H1 (cell line): Measurements from ENCODE around the gene ELP1. TPM values are rescaled to one million over a fixed set of nuclear protein-coding genes. Genes with fewer than 3 reads are reported as not detected.

Source experiments
- CTCF ChIA-PET: fragments of 300-600 bp; sonication (Branson Sonifier 250); formaldehyde crosslinking; loops from one replicate; lab custom pipeline; 2021; ENCODE audit not compliant: partially characterized antibody; lab: Charles Lee
- POLR2A ChIA-PET: fragments of 300-600 bp; sonication (Branson Sonifier 250); formaldehyde crosslinking; loops from one replicate; lab custom pipeline; 2021; ENCODE audit warnings: inconsistent platforms; ENCODE audit not compliant: partially characterized antibody; lab: Charles Lee
- DNase-seq, 2 experiments: peaks; one replicate each; pipeline versions ENCODE4 v3.0.0 to v3.0.0-alpha.2; 2010 to 2022; ENCODE audit warnings: low spot score in 2 of 2, low read depth in 1 of 2, mixed read lengths in 1 of 2
- FAIRE-seq: peaks from 2 replicates; lab custom pipeline; 2011; peaks lifted over from hg19 to GRCh38; lab: Jason Lieb, UNC
- H2AFZ ChIP-seq: 2 replicates; pipeline ENCODE4 v1.8.1; 2012; ENCODE audit warnings: low read length, inconsistent platforms
- H2AK5ac ChIP-seq: 2 replicates; pipeline ENCODE4 v1.6.1; 2013; ENCODE audit warnings: low read depth, low read length
- H2BK120ac ChIP-seq: replicated peaks from 2 replicates; pipeline ENCODE3; 2013; ENCODE audit warnings: low read depth, low read length, inconsistent platforms
- H2BK12ac ChIP-seq: 2 replicates; pipeline ENCODE4 v1.6.1; 2013; ENCODE audit warnings: low read depth, low read length
- H2BK15ac ChIP-seq: 2 replicates; pipeline ENCODE4 v1.6.1; 2013; ENCODE audit warnings: low read length
- H2BK20ac ChIP-seq: 2 replicates; pipeline ENCODE4 v1.6.1; 2013; ENCODE audit warnings: low read length
- H2BK5ac ChIP-seq: 2 replicates; pipeline ENCODE4 v1.6.1; 2013; ENCODE audit warnings: low read depth, low read length
- H3K14ac ChIP-seq: 2 replicates; pipeline ENCODE4 v1.6.1; 2013; ENCODE audit warnings: inconsistent platforms; ENCODE audit not compliant: insufficient read length
- H3K18ac ChIP-seq: 2 replicates; pipeline ENCODE4 v1.6.1; 2013; ENCODE audit warnings: low read length; ENCODE audit errors: extremely low read depth
- H3K23ac ChIP-seq: 2 replicates; pipeline ENCODE4 v1.6.1; 2013; ENCODE audit warnings: inconsistent platforms; ENCODE audit not compliant: insufficient read length
- H3K23me2 ChIP-seq: 2 replicates; pipeline ENCODE4 v1.6.1; 2013; ENCODE audit warnings: low read depth, low read length
- H3K27ac ChIP-seq: 2 replicates; pipeline ENCODE4 v1.6.1; 2011; ENCODE audit warnings: low read depth, low read length, inconsistent platforms
- H3K27me3 ChIP-seq, 4 experiments: replicated peaks in 1 of 4; 1 replicate in 1 of 4; 2 replicates in 3 of 4; pipeline versions ENCODE4 v1.6.1 to v1.8.1; 2011 to 2013; ENCODE audit warnings: low read length in 3 of 4, mild to moderate bottlenecking in 3 of 4, inconsistent platforms in 2 of 4, mixed read lengths in 2 of 4, moderate library complexity in 1 of 4; ENCODE audit not compliant: control insufficient read depth in 3 of 4, insufficient read depth in 3 of 4; ENCODE audit errors: extremely low read depth in 1 of 4
- H3K36me3 ChIP-seq, 4 experiments: 2 replicates each; pipeline versions ENCODE4 v1.6.1 to v1.8.1; 2011 to 2013; ENCODE audit warnings: mild to moderate bottlenecking in 4 of 4, low read length in 3 of 4, moderate library complexity in 2 of 4, control low read depth in 1 of 4, inconsistent platforms in 1 of 4; ENCODE audit not compliant: insufficient read depth in 4 of 4, control insufficient read depth in 2 of 4
- H3K4ac ChIP-seq: replicated peaks from 2 replicates; pipeline ENCODE3; 2013; ENCODE audit warnings: low read length, low read depth, mixed read lengths, inconsistent platforms; ENCODE audit not compliant: insufficient read length
- H3K4me1 ChIP-seq, 4 experiments: replicated peaks in 1 of 4; 1 replicate in 1 of 4; 2 replicates in 3 of 4; pipeline versions ENCODE4 v1.6.1 to v1.8.1; 2011 to 2013; ENCODE audit warnings: low read length in 3 of 4, inconsistent platforms in 2 of 4, mixed read lengths in 1 of 4; ENCODE audit not compliant: insufficient read depth in 4 of 4, control insufficient read depth in 3 of 4
- H3K4me2 ChIP-seq, 2 experiments: 2 replicates each; pipeline versions ENCODE4 v1.6.1 to v1.8.1; 2011 to 2013; ENCODE audit warnings: low read depth in 2 of 2, low read length in 2 of 2, control low read depth in 1 of 2, inconsistent platforms in 1 of 2, mild to moderate bottlenecking in 1 of 2; ENCODE audit not compliant: insufficient read depth in 1 of 2
- H3K4me3 ChIP-seq, 4 experiments: fragments of 200-600, 300-600 bp in 1 of 4; sonication (generic), shearing (Covaris generic), sonication (Bioruptor Twin) in 1 of 4; 2 replicates each; pipeline versions ENCODE4 v1.5.1 to v1.8.1; 2011 to 2016; ENCODE audit warnings: low read length in 4 of 4, low read depth in 3 of 4, control low read depth in 2 of 4, inconsistent platforms in 2 of 4, mild to moderate bottlenecking in 2 of 4, mixed read lengths in 1 of 4, moderate library complexity in 1 of 4; ENCODE audit not compliant: insufficient read depth in 2 of 4; ENCODE audit errors: extremely low read depth in 1 of 4
- H3K56ac ChIP-seq: replicated peaks from 2 replicates; pipeline ENCODE3; 2013; ENCODE audit warnings: low read depth, mild to moderate bottlenecking, mixed read lengths, low read length, inconsistent platforms; ENCODE audit not compliant: insufficient read length
- H3K79me1 ChIP-seq: 2 replicates; pipeline ENCODE4 v1.6.1; 2013; ENCODE audit warnings: low read depth, low read length, control low read depth
- H3K79me2 ChIP-seq, 2 experiments: 2 replicates each; pipeline versions ENCODE4 v1.6.1 to v1.8.1; 2012 to 2013; ENCODE audit warnings: low read length in 2 of 2, mild to moderate bottlenecking in 2 of 2, inconsistent platforms in 1 of 2; ENCODE audit not compliant: insufficient read depth in 2 of 2, control insufficient read depth in 1 of 2
- H3K9ac ChIP-seq, 4 experiments: replicated peaks in 1 of 4; 1 replicate in 1 of 4; 2 replicates in 3 of 4; pipeline versions ENCODE4 v1.6.1 to v1.8.1; 2011 to 2013; ENCODE audit warnings: low read depth in 3 of 4, low read length in 3 of 4, control low read depth in 2 of 4, mild to moderate bottlenecking in 2 of 4, moderate library complexity in 2 of 4, inconsistent platforms in 1 of 4; ENCODE audit errors: extremely low read depth in 1 of 4
- H3K9me3 ChIP-seq, 2 experiments: 2 replicates each; pipeline versions ENCODE4 v1.6.1 to v1.8.1; 2012 to 2013; ENCODE audit warnings: mild to moderate bottlenecking in 2 of 2, moderate library complexity in 2 of 2, control low read depth in 1 of 2, inconsistent platforms in 1 of 2, low read depth in 1 of 2, low read length in 1 of 2, mixed read lengths in 1 of 2; ENCODE audit not compliant: insufficient read depth in 2 of 2
- H4K20me1 ChIP-seq, 2 experiments: replicated peaks in 1 of 2; 2 replicates each; pipeline versions ENCODE3 to v1.8.1; 2011 to 2013; ENCODE audit warnings: inconsistent platforms in 2 of 2, low read length in 2 of 2, mild to moderate bottlenecking in 1 of 2; ENCODE audit not compliant: insufficient read depth in 2 of 2, control insufficient read depth in 1 of 2
- H4K5ac ChIP-seq: 2 replicates; pipeline ENCODE4 v1.6.1; 2013; ENCODE audit warnings: low read length, low read depth, mixed read lengths, inconsistent platforms; ENCODE audit not compliant: insufficient read length
- H4K8ac ChIP-seq: 2 replicates; pipeline ENCODE4 v1.8.0; 2013; ENCODE audit warnings: mild to moderate bottlenecking, moderate library complexity, low read length, inconsistent platforms; ENCODE audit not compliant: insufficient read depth; ENCODE audit errors: extremely low read depth
- H4K91ac ChIP-seq: replicated peaks from 2 replicates; pipeline ENCODE3; 2013; ENCODE audit warnings: low read length, mixed read lengths, inconsistent platforms; ENCODE audit not compliant: insufficient read length
- BCL11A ChIP-seq, 2 experiments: IDR thresholded peaks; one replicate each; pipeline ENCODE4 v1.6.1; 2011; ENCODE audit warnings: low read depth in 2 of 2, low read length in 2 of 2, mild to moderate bottlenecking in 2 of 2
- GTF2F1 ChIP-seq: IDR thresholded peaks from 2 replicates; pipeline ENCODE4 v1.6.1; 2012; ENCODE audit warnings: low read depth, low read length, improper control_type of control experiment, borderline replicate concordance
- HDAC2 ChIP-seq, 2 experiments: fragments of 300-600 bp in 1 of 2; sonication (generic) in 1 of 2; IDR thresholded peaks; 2 replicates each; pipeline ENCODE4 v1.6.1; 2011 to 2012; ENCODE audit warnings: low read depth in 2 of 2, low read length in 2 of 2, mild to moderate bottlenecking in 2 of 2, moderate library complexity in 2 of 2, borderline replicate concordance in 1 of 2, inconsistent platforms in 1 of 2
- JUN ChIP-seq: IDR thresholded peaks from 2 replicates; pipeline ENCODE4 v1.6.1; 2011; ENCODE audit warnings: low read depth, mild to moderate bottlenecking, improper control_type of control experiment, low read length
- POLR2A ChIP-seq, 2 experiments: IDR thresholded peaks; 1 replicate in 1 of 2; 2 replicates in 1 of 2; pipeline ENCODE4 v1.6.1; 2011; ENCODE audit warnings: low read depth in 2 of 2, low read length in 2 of 2, mild to moderate bottlenecking in 2 of 2; ENCODE audit errors: control extremely low read depth in 1 of 2
- RAD21 ChIP-seq, 2 experiments: IDR thresholded peaks in 1 of 2; conservative IDR thresholded peaks in 1 of 2; 2 replicates each; pipeline ENCODE4 v1.6.1; 2011; ENCODE audit warnings: low read depth in 2 of 2, low read length in 2 of 2, improper control_type of control experiment in 1 of 2, inconsistent platforms in 1 of 2, mild to moderate bottlenecking in 1 of 2, moderate library complexity in 1 of 2
- RBBP5 ChIP-seq: IDR thresholded peaks from 2 replicates; pipeline ENCODE4 v1.7.1; 2012; ENCODE audit warnings: low read depth, mild to moderate bottlenecking, inconsistent platforms, low read length, moderate library complexity, borderline replicate concordance
- RXRA ChIP-seq: IDR thresholded peaks from 2 replicates; pipeline ENCODE4 v1.6.1; 2011; ENCODE audit warnings: low read depth, mild to moderate bottlenecking, low read length, moderate library complexity; ENCODE audit not compliant: insufficient read depth
- SAP30 ChIP-seq: fragments of 300-600 bp; sonication (generic); IDR thresholded peaks from 2 replicates; pipeline ENCODE4 v1.7.1; 2012; ENCODE audit warnings: low read length, moderate library complexity, mild to moderate bottlenecking, inconsistent platforms; ENCODE audit not compliant: insufficient read depth, insufficient replicate concordance
- SP1 ChIP-seq: IDR thresholded peaks from 2 replicates; pipeline ENCODE4 v1.6.1; 2011; ENCODE audit warnings: low read depth, low read length
- TBP ChIP-seq: IDR thresholded peaks from 2 replicates; pipeline ENCODE4 v1.6.1; 2011; ENCODE audit warnings: low read depth, low read length, improper control_type of control experiment
- ZNF274 ChIP-seq: IDR thresholded peaks from 2 replicates; pipeline ENCODE4 v1.7.0; 2012; ENCODE audit warnings: low read length, borderline replicate concordance; ENCODE audit errors: extremely low read depth
- WGBS, 2 experiments: shearing (Covaris generic) in 1 of 2; methylation state at CpG; one replicate each; pipeline versions ENCODE4 v1.1.6 to v1.1.7; 2013 to 2015; ENCODE audit warnings: low lambda C conversion rate in 2 of 2, mixed read lengths in 2 of 2, inconsistent platforms in 1 of 2, low coverage in 1 of 2, missing lambda C conversion rate in 1 of 2; ENCODE audit not compliant: insufficient replicate concordance in 2 of 2, insufficient coverage in 1 of 2, insufficient read length in 1 of 2; ENCODE audit errors: extremely low coverage in 1 of 2, missing lambda C conversion rate in 1 of 2; 5-methylcytosine and 5-hydroxymethylcytosine counted together
- polyA plus RNA-seq, 7 experiments: library from polyadenylated mRNA; depleted of rRNA in 3 of 7; stranded (reverse) in 5 of 7; unstranded in 2 of 7; fragments of >200 nt in 5 of 7; fragments of 200-250 nt in 2 of 7; gene quantifications; 1 replicate in 5 of 7; 2 replicates in 1 of 7; 4 replicates in 1 of 7; pipeline versions ENCODE4 v1.2.1 to v1.2.3, GENCODE V29; 2011 to 2013; ENCODE audit warnings: missing spikeins in 2 of 7, mixed read lengths in 2 of 7
- total RNA-seq: library from RNA; stranded (reverse); fragmentation: NEBNext Ultra II Directional; extraction: Animal tissue kit (Norgen Biotek cat#: 25700); gene quantifications from 2 replicates; pipeline ENCODE4 v1.2.1, GENCODE V29; 2021

The ELP1 gene
- total and polyA plus RNA-seq, 2 of the 8 experiments (the other 6 are each of a cell fraction or from before 2014, with no cell fraction given): 13.9 to 31.3 TPM

GRCh38 chr9:108939975-108940374, 6.1 kb upstream of the ELP1 start:
- Histone ChIP-seq H3K79me1 (no peaks in the 10 kb centered on the region; the same call in 1 of the 2 replicates), H4K20me1 (no peaks in the 10 kb centered on the region), H3K56ac (no peak overlapping the region), H4K5ac (no peak overlapping the region), H2BK12ac (no peak overlapping the region), H3K23ac (no peak overlapping the region), H3K14ac (no peak overlapping the region), H3K27ac (no peak overlapping the region), H3K4me3 (no peak overlapping the region), H3K4me1 (peaks cover 0 to 2% (median 0%) of the 10 kb centered on the region in 4 experiments; a peak in 1 of 7 replicates), H3K18ac (no peak overlapping the region), H3K79me2 (no peaks in the 10 kb centered on the region), H3K9me3 (no peaks in the 10 kb centered on the region), H2BK20ac (no peak overlapping the region), H2BK120ac (no peak overlapping the region), H3K23me2 (no peaks in the 10 kb centered on the region), H3K9ac (no peak overlapping the region), H3K4ac (no peak overlapping the region), H4K8ac (no peak overlapping the region), H2AK5ac (no peak overlapping the region), H2AFZ (no peak overlapping the region), H2BK5ac (no peak overlapping the region), H2BK15ac (no peak overlapping the region), H3K4me2 (no peak overlapping the region), H3K36me3 (peaks cover 0 to 23% (median 8%) of the 10 kb centered on the region in 4 experiments; a peak in 4 of 8 replicates), H4K91ac (no peak overlapping the region), H3K27me3 (no peaks in the 10 kb centered on the region)
- FAIRE-seq (no peak), DNase-seq (no peak)
- POLR2A ChIA-PET: no interaction called here
- CTCF ChIA-PET: interaction anchor here (2.0 kb wide), 1 partner anchor 14 kb away, joined by 7 read pairs; no protein-coding TSS in a partner anchor
- WGBS, 2 experiments: 87% methylated on average over 4 of the region's 4 CpGs; no CpG with 5 or more reads in 1 of the 2 experiments
- TF ChIP-seq HDAC2 (IDR thresholded peaks at IDR 0.05; ENCODE audit: borderline replicate concordance in 1 of 2, low read depth in 2 of 2, low read length in 2 of 2) (no peak), RAD21 (IDR thresholded peaks at IDR 0.05 in 1 of 2, conservative IDR thresholded peaks at IDR 0.05 in 1 of 2; ENCODE audit: low read depth in 2 of 2, low read length in 2 of 2) (no peak), RBBP5 (no peak), BCL11A (IDR thresholded peaks at IDR 0.05; ENCODE audit: low read depth in 2 of 2, low read length in 2 of 2) (no peak), JUN (no peak), ZNF274 (no peak), SAP30 (no peak), RXRA (no peak), SP1 (no peak), TBP (no peak), POLR2A (IDR thresholded peaks at IDR 0.05; ENCODE audit: control extremely low read depth in 1 of 2, low read depth in 2 of 2, low read length in 2 of 2) (no peak), GTF2F1 (no peak)
